IMR-90 (cell line): ENCODE measurements around the gene TCF4. TPM values are rescaled to one million over a fixed set of nuclear protein-coding genes. Genes with fewer than 3 reads are reported as not detected.

Source experiments
- ATAC-seq: fragments of 200-7000 bp; cut with Tn5 transposase; 2 replicates; pipeline ENCODE4 v1.9.1; 2020; ENCODE audit warnings: low read depth, mild to moderate bottlenecking, moderate library complexity
- BruUV-seq: library from RNA; stranded (reverse); fragments of 400-500 nt; replicated peaks from 2 replicates; lab custom pipeline; 2021; lab: Mats Ljungman, UMichigan
- CTCF ChIA-PET: fragments of 300-600 bp; formaldehyde crosslinking; extraction: SDS; loops from one replicate; lab custom pipeline; 2021; ENCODE audit warnings: antibody characterized with exemption; lab: Yijun Ruan, JAX
- POLR2A ChIA-PET: fragments of 300-600 bp; sonication (Branson Sonifier 250); formaldehyde crosslinking; loops from one replicate; lab custom pipeline; 2022; ENCODE audit warnings: antibody characterized with exemption; ENCODE audit not compliant: unreplicated experiment; lab: Charles Lee
- DNase-seq: peaks from one replicate; pipeline ENCODE4 v3.0.0; 2013
- H2AFZ ChIP-seq: replicated peaks from 2 replicates; pipeline ENCODE3; 2013; ENCODE audit warnings: low read length, mild to moderate bottlenecking; ENCODE audit not compliant: poor library complexity
- H2AK5ac ChIP-seq: 2 replicates; pipeline ENCODE4 v1.6.1; 2013; ENCODE audit warnings: low read depth, low read length, inconsistent platforms
- H2AK9ac ChIP-seq: replicated peaks from 2 replicates; pipeline ENCODE3; 2013; ENCODE audit warnings: mild to moderate bottlenecking, low read depth, low read length, moderate library complexity; ENCODE audit not compliant: poor library complexity
- H2BK120ac ChIP-seq: 2 replicates; pipeline ENCODE4 v1.6.1; 2013; ENCODE audit warnings: low read depth, low read length, inconsistent platforms
- H2BK15ac ChIP-seq: 3 replicates; pipeline ENCODE4 v1.6.1; 2013; ENCODE audit warnings: low read depth, low read length, inconsistent platforms
- H2BK20ac ChIP-seq: 2 replicates; pipeline ENCODE4 v1.6.1; 2013; ENCODE audit warnings: low read depth, mild to moderate bottlenecking, inconsistent platforms, low read length, moderate library complexity
- H2BK5ac ChIP-seq: 2 replicates; pipeline ENCODE4 v1.6.1; 2013; ENCODE audit warnings: mild to moderate bottlenecking, low read depth, low read length, inconsistent platforms; ENCODE audit not compliant: poor library complexity, severe bottlenecking
- H3K14ac ChIP-seq: replicated peaks from 2 replicates; pipeline ENCODE4 v1.6.1; 2013; ENCODE audit warnings: low read depth, low read length, inconsistent platforms
- H3K18ac ChIP-seq: 2 replicates; pipeline ENCODE4 v1.6.1; 2013; ENCODE audit warnings: low read depth, low read length, control low read depth
- H3K23ac ChIP-seq: 2 replicates; pipeline ENCODE4 v1.6.1; 2013; ENCODE audit warnings: low read depth, low read length, inconsistent platforms
- H3K27ac ChIP-seq: 2 replicates; pipeline ENCODE4 v1.5.1; 2013; ENCODE audit warnings: mild to moderate bottlenecking, control low read depth, low read length; ENCODE audit not compliant: insufficient read depth
- H3K27me3 ChIP-seq: 2 replicates; pipeline ENCODE4 v1.6.1; 2013; ENCODE audit warnings: low read length; ENCODE audit not compliant: control insufficient read depth, insufficient read depth
- H3K36me3 ChIP-seq: 2 replicates; pipeline ENCODE4 v1.6.1; 2013; ENCODE audit warnings: low read length, mixed read lengths; ENCODE audit not compliant: control insufficient read depth, insufficient read depth
- H3K4ac ChIP-seq: 2 replicates; pipeline ENCODE4 v1.6.1; 2013; ENCODE audit warnings: low read depth, low read length, inconsistent platforms
- H3K4me1 ChIP-seq: 2 replicates; pipeline ENCODE4 v1.6.1; 2013; ENCODE audit warnings: low read length, mixed read lengths; ENCODE audit not compliant: control insufficient read depth, insufficient read depth
- H3K4me2 ChIP-seq: 2 replicates; pipeline ENCODE4 v1.6.1; 2013; ENCODE audit warnings: low read depth, mild to moderate bottlenecking, control low read depth, low read length, moderate library complexity
- H3K4me3 ChIP-seq: 2 replicates; pipeline ENCODE4 v1.5.1; 2013; ENCODE audit warnings: low read depth, mild to moderate bottlenecking, control low read depth, low read length, moderate library complexity; ENCODE audit not compliant: insufficient read depth
- H3K56ac ChIP-seq: 2 replicates; pipeline ENCODE4 v1.6.1; 2013; ENCODE audit warnings: low read length, inconsistent platforms; ENCODE audit not compliant: insufficient read depth; ENCODE audit errors: extremely low read depth
- H3K79me1 ChIP-seq, 2 experiments: 2 replicates each; pipeline ENCODE4 v1.6.1; 2013; ENCODE audit warnings: low read length in 2 of 2, inconsistent platforms in 1 of 2, low read depth in 1 of 2
- H3K9ac ChIP-seq: 2 replicates; pipeline ENCODE4 v1.6.1; 2013; ENCODE audit warnings: low read depth, low read length, control low read depth
- H3K9me1 ChIP-seq: 2 replicates; pipeline ENCODE4 v1.6.1; 2013; ENCODE audit warnings: low read length, inconsistent platforms; ENCODE audit not compliant: insufficient read depth
- H3K9me3 ChIP-seq: 2 replicates; pipeline ENCODE4 v1.6.1; 2013; ENCODE audit warnings: low read length; ENCODE audit not compliant: control insufficient read depth, insufficient read depth
- H4K20me1 ChIP-seq: 2 replicates; pipeline ENCODE4 v1.6.1; 2013; ENCODE audit warnings: low read length, inconsistent platforms; ENCODE audit not compliant: insufficient read depth
- H4K5ac ChIP-seq: 2 replicates; pipeline ENCODE4 v1.6.1; 2013; ENCODE audit warnings: mild to moderate bottlenecking, low read depth, low read length, control low read depth
- H4K8ac ChIP-seq, 2 experiments: 2 replicates each; pipeline ENCODE4 v1.6.1; 2013; ENCODE audit warnings: low read depth in 2 of 2, low read length in 2 of 2, control low read depth in 1 of 2, inconsistent platforms in 1 of 2
- H4K91ac ChIP-seq: 2 replicates; pipeline ENCODE4 v1.6.1; 2013; ENCODE audit warnings: low read depth, low read length, inconsistent platforms; ENCODE audit not compliant: insufficient read depth
- BHLHE40 ChIP-seq: fragments of 150-350 bp; IDR thresholded peaks from 2 replicates; pipeline ENCODE4 v1.6.1; 2016; ENCODE audit warnings: mild to moderate bottlenecking, low read depth, low read length
- CHD1 ChIP-seq: IDR thresholded peaks from 2 replicates; pipeline ENCODE4 v1.6.1; 2012; ENCODE audit warnings: low read depth, low read length, improper control_type of control experiment
- FOS ChIP-seq: fragments of 150-350 bp; IDR thresholded peaks from 2 replicates; pipeline ENCODE4 v1.6.1; 2016; ENCODE audit warnings: low read depth, low read length
- NFE2L2 ChIP-seq: fragments of 150-350 bp; IDR thresholded peaks from 2 replicates; pipeline ENCODE4 v1.6.1; 2016; ENCODE audit warnings: low read depth, mild to moderate bottlenecking, low read length
- POLR2A ChIP-seq: IDR thresholded peaks from 2 replicates; pipeline ENCODE4 v1.6.1; 2012; ENCODE audit warnings: mild to moderate bottlenecking, low read depth, low read length
- RCOR1 ChIP-seq: IDR thresholded peaks from 2 replicates; pipeline ENCODE4 v1.6.1; 2012; ENCODE audit warnings: mild to moderate bottlenecking, low read length, improper control_type of control experiment; ENCODE audit not compliant: insufficient replicate concordance
- RFX5 ChIP-seq: IDR thresholded peaks from 2 replicates; pipeline ENCODE4 v1.8.0; 2012; ENCODE audit warnings: low read depth, mild to moderate bottlenecking, low read length, moderate library complexity
- SMC3 ChIP-seq: fragments of 150-350 bp; IDR thresholded peaks from 2 replicates; pipeline ENCODE4 v1.6.1; 2016; ENCODE audit warnings: low read depth, mild to moderate bottlenecking, antibody characterized with exemption, low read length, moderate library complexity
- WGBS, 2 experiments: methylation state at CpG; one replicate each; pipeline versions ENCODE4 v1.1.5 to v1.1.7; 2013; ENCODE audit warnings: missing lambda C conversion rate in 2 of 2; ENCODE audit not compliant: insufficient read length in 1 of 2; ENCODE audit errors: extremely low coverage in 2 of 2; 5-methylcytosine and 5-hydroxymethylcytosine counted together
- dilution Hi-C: fragments of 300-500 bp; cut with HindIII; formaldehyde crosslinking; loops from one replicate; pipeline ENCODE4 v1.14.3; 2018; ENCODE audit warnings: low sequenced_read_pairs; ENCODE audit not compliant: unreplicated experiment
- in situ Hi-C: fragments of 300-500 bp; cut with MboI; formaldehyde crosslinking; loops from 3 replicates; pipeline ENCODE4 v1.14.3; 2019; ENCODE audit warnings: low sequenced_read_pairs, inconsistent platforms, mixed read lengths
- intact Hi-C: fragments of 100-400 bp; cut with micrococcal nuclease; formaldehyde crosslinking; loops from 2 replicates; pipeline ENCODE4 v1.10.0; 2022
- polyA plus RNA-seq, 3 experiments: library from polyadenylated mRNA; depleted of rRNA; stranded (reverse); fragments of >200 nt; gene quantifications; 2 replicates each; pipeline ENCODE4 v1.2.3, GENCODE V29; 2012; ENCODE audit warnings: low replicate concordance in 1 of 3
- total RNA-seq: library from RNA; depleted of rRNA; stranded (reverse); fragments of >200 nt; gene quantifications from 2 replicates; pipeline ENCODE4 v1.2.3, GENCODE V29; 2012
- TF ChIP-seq, protein P1 (sequence below): conservative IDR thresholded peaks from 2 replicates; pipeline ENCODE4 v1.5.1; 2012; ENCODE audit warnings: mild to moderate bottlenecking, low read depth, low read length, improper control_type of control experiment
- TF ChIP-seq, protein P2 (sequence below): fragments of 150-350 bp; IDR thresholded peaks from 2 replicates; pipeline ENCODE4 v1.6.1; 2016; ENCODE audit warnings: low read depth, mild to moderate bottlenecking, low read length, moderate library complexity, borderline replicate concordance

TCF4 gene
- total and polyA plus RNA-seq, 2 of the 4 experiments (the other 2 are of a cell fraction): 30.0 to 87.1 TPM

DNA sequence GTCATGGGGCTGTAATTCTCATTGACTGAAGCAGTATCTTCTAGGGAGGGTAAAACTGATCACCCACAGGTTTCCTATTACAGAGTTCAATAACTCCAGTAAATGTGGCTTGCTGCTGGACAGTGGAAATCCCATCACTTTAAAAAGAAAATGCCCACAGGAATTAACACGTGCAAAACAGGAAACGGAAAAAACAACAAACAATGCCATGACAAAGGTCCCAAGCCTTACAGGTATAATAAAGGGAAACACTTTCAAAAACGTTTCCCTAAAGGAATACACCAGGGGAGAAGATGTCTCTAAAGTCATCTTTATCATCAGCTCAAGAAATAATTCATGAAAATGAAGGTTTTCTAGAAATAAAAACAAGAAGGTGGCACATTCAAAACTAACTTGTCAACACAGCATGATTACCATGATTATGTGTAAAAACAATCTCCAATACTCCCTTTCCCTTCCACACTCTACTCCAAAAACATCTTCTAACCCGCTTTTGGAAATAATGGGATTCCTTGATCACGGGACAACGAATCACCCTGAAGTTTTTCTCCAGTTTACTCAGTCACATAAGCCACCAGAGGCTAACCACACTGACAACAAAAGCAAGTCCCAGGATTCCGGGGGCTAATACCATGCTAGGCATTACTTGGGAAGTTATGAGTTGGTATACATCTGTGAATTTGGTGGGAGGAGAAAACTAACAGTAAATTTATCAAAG is 167.9 kb downstream of the TCF4 start:
- H3K9me1 ChIP-seq: peaks cover 4% of the 10 kb centered on the region; the same call in 1 of the 2 replicates
- H3K27me3 ChIP-seq: no peaks in the 10 kb centered on the region
- peak overlapping the region; percentile 79 for H3K9ac ChIP-seq
- H3K9me3 ChIP-seq: no peaks in the 10 kb centered on the region
- no peaks in the 10 kb centered on the region for H4K20me1 ChIP-seq
- peak overlapping the region; percentile 45; the same call in 1 of the 2 replicates for H4K91ac ChIP-seq
- peak overlapping the region; percentile 28; the same call in 1 of the 2 replicates for H3K4me3 ChIP-seq
- peak overlapping the region; percentile 95 for H3K4me2 ChIP-seq
- peak overlapping the region; percentile 77 for H4K5ac ChIP-seq
- intact Hi-C loops: loop anchor here (1.0 to 10.0 kb wide), 4 partner anchors 78 to 895 kb away; partner anchors contain the start of gene TCF4
- DNase-seq (no peak), ATAC-seq (peak; percentile 30; the same call in 1 of the 2 replicates)
- no CpG with 5 or more reads among the region's 7 CpGs for WGBS, 2 experiments
- CTCF ChIA-PET: interaction anchor here (0.5 kb wide), 1 partner anchor 193 kb away, joined by 6 read pairs; no protein-coding TSS in a partner anchor
- in situ Hi-C loops: loop anchor here (5.0 to 25.0 kb wide), 4 partner anchors 167 to 1155 kb away; partner anchors contain the start of gene TCF4
- BruUV-seq: no TSS peak
- peaks cover 12% of the 10 kb centered on the region; the same call in 1 of the 2 replicates for H3K4me1 ChIP-seq
- H3K4ac ChIP-seq: peak overlapping the region; percentile 51
- H3K18ac ChIP-seq: peak overlapping the region; percentile 63; the same call in 1 of the 2 replicates
- peak overlapping the region; percentile 54 for H3K14ac ChIP-seq
- dilution Hi-C loops: no loop called here
- peak overlapping the region; percentile 64 for H2BK120ac ChIP-seq
- H4K8ac ChIP-seq: peak overlapping the region; percentile 8 to 76; a peak in 3 of 4 replicates
- H3K79me1 ChIP-seq: peaks cover 30 to 69% of the 10 kb centered on the region in 2 experiments
- peak overlapping the region; percentile 2; the same call in 1 of the 2 replicates for H3K56ac ChIP-seq
- H2BK5ac ChIP-seq: peak overlapping the region; percentile 89
- no peak for TF ChIP-seq POLR2A
- no peak for TF ChIP-seq FOS
- TF ChIP-seq, protein P1, sequence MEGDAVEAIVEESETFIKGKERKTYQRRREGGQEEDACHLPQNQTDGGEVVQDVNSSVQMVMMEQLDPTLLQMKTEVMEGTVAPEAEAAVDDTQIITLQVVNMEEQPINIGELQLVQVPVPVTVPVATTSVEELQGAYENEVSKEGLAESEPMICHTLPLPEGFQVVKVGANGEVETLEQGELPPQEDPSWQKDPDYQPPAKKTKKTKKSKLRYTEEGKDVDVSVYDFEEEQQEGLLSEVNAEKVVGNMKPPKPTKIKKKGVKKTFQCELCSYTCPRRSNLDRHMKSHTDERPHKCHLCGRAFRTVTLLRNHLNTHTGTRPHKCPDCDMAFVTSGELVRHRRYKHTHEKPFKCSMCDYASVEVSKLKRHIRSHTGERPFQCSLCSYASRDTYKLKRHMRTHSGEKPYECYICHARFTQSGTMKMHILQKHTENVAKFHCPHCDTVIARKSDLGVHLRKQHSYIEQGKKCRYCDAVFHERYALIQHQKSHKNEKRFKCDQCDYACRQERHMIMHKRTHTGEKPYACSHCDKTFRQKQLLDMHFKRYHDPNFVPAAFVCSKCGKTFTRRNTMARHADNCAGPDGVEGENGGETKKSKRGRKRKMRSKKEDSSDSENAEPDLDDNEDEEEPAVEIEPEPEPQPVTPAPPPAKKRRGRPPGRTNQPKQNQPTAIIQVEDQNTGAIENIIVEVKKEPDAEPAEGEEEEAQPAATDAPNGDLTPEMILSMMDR: no peak
- TF ChIP-seq CHD1: no peak
- no peak for TF ChIP-seq BHLHE40
- no peak for TF ChIP-seq RCOR1
- no peak for TF ChIP-seq RFX5
- TF ChIP-seq SMC3: no peak
- TF ChIP-seq, protein P2, sequence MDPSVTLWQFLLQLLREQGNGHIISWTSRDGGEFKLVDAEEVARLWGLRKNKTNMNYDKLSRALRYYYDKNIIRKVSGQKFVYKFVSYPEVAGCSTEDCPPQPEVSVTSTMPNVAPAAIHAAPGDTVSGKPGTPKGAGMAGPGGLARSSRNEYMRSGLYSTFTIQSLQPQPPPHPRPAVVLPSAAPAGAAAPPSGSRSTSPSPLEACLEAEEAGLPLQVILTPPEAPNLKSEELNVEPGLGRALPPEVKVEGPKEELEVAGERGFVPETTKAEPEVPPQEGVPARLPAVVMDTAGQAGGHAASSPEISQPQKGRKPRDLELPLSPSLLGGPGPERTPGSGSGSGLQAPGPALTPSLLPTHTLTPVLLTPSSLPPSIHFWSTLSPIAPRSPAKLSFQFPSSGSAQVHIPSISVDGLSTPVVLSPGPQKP: no peak
- no peak for TF ChIP-seq NFE2L2
- H3K27ac ChIP-seq: peak overlapping the region; percentile 76; the same call in 1 of the 2 replicates
- peak overlapping the region; percentile 32 for H3K23ac ChIP-seq
- no peak overlapping the region for H2AFZ ChIP-seq
- peak overlapping the region; percentile 53; the same call in 1 of the 2 replicates for H2BK20ac ChIP-seq
- H2AK9ac ChIP-seq: peak overlapping the region; percentile 7
- H2BK15ac ChIP-seq: peak overlapping the region; percentile 85; the same call in 1 of the 3 replicates
- POLR2A ChIA-PET: interaction anchor here (0.7 kb wide), 1 partner anchor 41 kb away, joined by 4 read pairs; no protein-coding TSS in a partner anchor
- no peak overlapping the region; the same call in 1 of the 2 replicates for H2AK5ac ChIP-seq
- H3K36me3 ChIP-seq: no peaks in the 10 kb centered on the region
